Measurements from ENCODE around the gene NDUFA7. TPM values are rescaled to one million over a fixed set of nuclear protein-coding genes. Genes with fewer than 3 reads are reported as not detected.
A peak's percentile ranks its signal among the peaks of the same experiment; 100 is the strongest.
"Not testable (repeated sequence)": the region's sequence is repeated elsewhere in the genome, so short reads cannot be mapped to it uniquely, and the experiment has no call there.

NDUFA7 gene
- total and polyA plus RNA-seq, 5 donors = 64.4 to 268 (median 80.4) TPM

- intact Hi-C loops (cut with DNase I) = no loop called here
- DNase-seq = no peak
- Histone ChIP-seq H3K27ac (ENCODE audit: low read length) (no peak overlapping the region), H3K9me3 (ENCODE audit: control insufficient read depth, low read length) (no peaks in the 10 kb centered on the region), H3K4me3 (ENCODE audit: low read length) (no peak overlapping the region), H3K4me1 (ENCODE audit: control insufficient read depth, insufficient read depth, low read length) (no peaks in the 10 kb centered on the region), H3K27me3 (ENCODE audit: control insufficient read depth, insufficient read depth) (no peaks in the 10 kb centered on the region)
- no peak for ATAC-seq
- WGBS = 79% methylated on average over 8 of the region's 8 CpGs
Observed at GRCh38 chr19:8331263-8331845, 10.2 kb upstream of the NDUFA7 start.

DNA sequence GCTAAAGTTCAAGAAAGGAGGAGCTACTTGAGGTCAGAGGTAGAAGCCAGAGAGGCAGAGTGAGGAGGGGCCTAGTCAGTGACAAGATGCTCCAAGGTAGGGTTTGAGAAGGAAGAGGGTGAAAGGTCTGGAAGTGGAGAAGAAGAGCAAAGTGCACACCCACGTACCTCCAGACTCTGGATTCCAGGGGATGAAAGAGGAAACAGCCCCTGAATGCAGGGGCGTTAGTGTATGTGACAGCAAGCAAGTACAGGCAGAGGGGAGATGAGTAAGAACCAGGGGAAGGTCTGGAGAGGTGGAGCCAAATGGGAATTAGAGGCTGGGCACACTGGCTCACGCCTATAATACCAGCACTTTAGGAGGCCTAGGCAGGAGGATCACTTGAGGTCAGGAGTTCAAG lies 8.8 kb upstream of the NDUFA7 start:
- intact Hi-C loops (cut with DNase I) = no loop called here
- Histone ChIP-seq H3K4me3 (ENCODE audit: low read length) (no peak overlapping the region), H3K27me3 (ENCODE audit: control insufficient read depth, insufficient read depth) (no peaks in the 10 kb centered on the region), H3K9me3 (ENCODE audit: control insufficient read depth, low read length) (no peaks in the 10 kb centered on the region), H3K27ac (ENCODE audit: low read length) (no peak overlapping the region), H3K4me1 (ENCODE audit: control insufficient read depth, insufficient read depth, low read length) (no peaks in the 10 kb centered on the region)
- ATAC-seq = no peak
- DNase-seq = no peak
- 56% methylated on average over 3 of the region's 3 CpGs for WGBS

- intact Hi-C loops (cut with DNase I) = no loop called here
- Histone ChIP-seq H3K4me3 (ENCODE audit: low read length) (no peak overlapping the region), H3K4me1 (ENCODE audit: control insufficient read depth, insufficient read depth, low read length) (peaks cover 9% of the 10 kb centered on the region), H3K27ac (ENCODE audit: low read length) (no peak overlapping the region), H3K9me3 (ENCODE audit: control insufficient read depth, low read length) (no peaks in the 10 kb centered on the region), H3K27me3 (ENCODE audit: control insufficient read depth, insufficient read depth) (no peaks in the 10 kb centered on the region)
- DNase-seq = no peak
- WGBS = 92% methylated on average over 3 of the region's 3 CpGs
- ATAC-seq = no peak
Observed at GRCh38 chr19:8325454-8325853, 4.3 kb upstream of the NDUFA7 start.

DNA sequence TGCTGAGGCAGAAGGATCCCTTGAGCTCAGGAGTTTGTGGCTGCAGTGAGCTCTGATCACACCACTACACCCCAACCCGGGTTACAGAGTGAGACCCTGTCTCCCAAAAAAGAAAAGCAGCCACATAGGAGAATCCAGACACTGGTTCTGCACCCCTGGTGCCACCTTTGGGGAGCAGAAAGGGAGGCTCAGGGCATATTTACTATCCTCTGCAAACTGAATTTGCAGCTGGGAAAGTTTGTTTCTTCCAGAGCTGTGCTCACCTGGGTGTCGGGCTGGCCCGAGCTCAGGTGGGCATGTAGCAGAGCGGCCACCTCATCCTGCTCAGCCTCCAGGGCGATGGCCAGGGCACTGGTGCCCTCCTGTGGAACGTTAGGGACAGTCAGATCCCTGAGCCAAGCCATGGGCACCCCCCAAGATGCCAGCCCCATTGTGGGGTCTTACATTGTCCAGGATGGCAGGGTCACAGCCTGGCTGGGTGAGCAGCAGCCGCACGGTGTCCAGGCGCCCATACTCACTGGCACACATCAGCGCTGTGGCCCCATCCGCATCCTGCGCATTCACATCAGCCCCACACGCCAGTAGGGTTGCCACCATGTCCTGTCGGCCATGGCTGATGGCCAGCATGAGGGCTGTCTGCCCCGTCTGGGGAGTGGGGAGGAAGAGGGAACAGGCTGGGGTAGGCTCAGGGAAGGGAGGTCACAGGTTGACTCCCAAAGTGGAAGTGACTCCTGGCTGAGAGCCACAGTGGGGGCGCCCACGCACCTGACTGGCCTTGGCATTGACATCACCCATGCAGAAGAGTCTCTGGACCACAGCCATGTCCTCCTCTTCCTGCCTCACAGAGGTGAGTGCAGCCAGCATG lies 3.2 kb upstream of the NDUFA7 start:
- peak in 1 of 3 donors; percentile 71 for DNase-seq
- intact Hi-C loops (cut with DNase I) = no loop called here
- peaks cover 9% of the 10 kb centered on the region for H3K4me1 ChIP-seq (ENCODE audit: control insufficient read depth, insufficient read depth, low read length)
- H3K27ac ChIP-seq (ENCODE audit: low read length) = no peak overlapping the region
- no peaks in the 10 kb centered on the region for H3K9me3 ChIP-seq (ENCODE audit: control insufficient read depth, low read length)
- WGBS = 59% methylated on average over 17 of the region's 17 CpGs
- H3K4me3 ChIP-seq (ENCODE audit: low read length) = no peak overlapping the region
- no peaks in the 10 kb centered on the region for H3K27me3 ChIP-seq (ENCODE audit: control insufficient read depth, insufficient read depth)
- ATAC-seq = peak in 1 of 2 donors; percentile 1

- Histone ChIP-seq H3K9me3 (ENCODE audit: control insufficient read depth, low read length) (no peaks in the 10 kb centered on the region), H3K27ac (ENCODE audit: low read length) (no peak overlapping the region), H3K4me3 (ENCODE audit: low read length) (no peak overlapping the region), H3K4me1 (ENCODE audit: control insufficient read depth, insufficient read depth, low read length) (peaks cover 9% of the 10 kb centered on the region), H3K27me3 (ENCODE audit: control insufficient read depth, insufficient read depth) (no peaks in the 10 kb centered on the region)
- ATAC-seq = no peak
- DNase-seq = no peak
- intact Hi-C loops (cut with DNase I) = no loop called here
- 85% methylated on average over 1 of the region's 1 CpG for WGBS
Observed at GRCh38 chr19:8323781-8324185, 2.6 kb upstream of the NDUFA7 start.

GRCh38 chr19:8322638-8322997 lies 1.4 kb upstream of the NDUFA7 start:
- Histone ChIP-seq H3K9me3 (ENCODE audit: control insufficient read depth, low read length) (no peaks in the 10 kb centered on the region), H3K27ac (ENCODE audit: low read length) (no peak overlapping the region)
- 65% methylated on average over 7 of the region's 7 CpGs for WGBS

GRCh38 chr19:8321986-8322637 lies 937 bp upstream of the NDUFA7 start:
- DNase-seq (no peak), ATAC-seq (peak; percentile 2 to 19)
- peak overlapping the region; percentile 89 for H3K27ac ChIP-seq (ENCODE audit: low read length)
- H3K4me3 ChIP-seq (ENCODE audit: low read length) = peak overlapping the region; percentile 83
- no peaks in the 10 kb centered on the region for H3K9me3 ChIP-seq (ENCODE audit: control insufficient read depth, low read length)
- intact Hi-C loops (cut with DNase I) = no loop called here
- peaks cover 9% of the 10 kb centered on the region for H3K4me1 ChIP-seq (ENCODE audit: control insufficient read depth, insufficient read depth, low read length)
- no peaks in the 10 kb centered on the region for H3K27me3 ChIP-seq (ENCODE audit: control insufficient read depth, insufficient read depth)
- WGBS = 17% methylated on average over 30 of the region's 30 CpGs

More at GRCh38 chr19:8322638-8322997, 1.4 kb upstream of the NDUFA7 start:
- ATAC-seq = no peak
- Histone ChIP-seq H3K4me1 (ENCODE audit: control insufficient read depth, insufficient read depth, low read length) (peaks cover 9% of the 10 kb centered on the region), H3K27me3 (ENCODE audit: control insufficient read depth, insufficient read depth) (no peaks in the 10 kb centered on the region), H3K4me3 (ENCODE audit: low read length) (peak overlapping the region; percentile 83)
- intact Hi-C loops (cut with DNase I) = no loop called here
- no peak for DNase-seq

DNA sequence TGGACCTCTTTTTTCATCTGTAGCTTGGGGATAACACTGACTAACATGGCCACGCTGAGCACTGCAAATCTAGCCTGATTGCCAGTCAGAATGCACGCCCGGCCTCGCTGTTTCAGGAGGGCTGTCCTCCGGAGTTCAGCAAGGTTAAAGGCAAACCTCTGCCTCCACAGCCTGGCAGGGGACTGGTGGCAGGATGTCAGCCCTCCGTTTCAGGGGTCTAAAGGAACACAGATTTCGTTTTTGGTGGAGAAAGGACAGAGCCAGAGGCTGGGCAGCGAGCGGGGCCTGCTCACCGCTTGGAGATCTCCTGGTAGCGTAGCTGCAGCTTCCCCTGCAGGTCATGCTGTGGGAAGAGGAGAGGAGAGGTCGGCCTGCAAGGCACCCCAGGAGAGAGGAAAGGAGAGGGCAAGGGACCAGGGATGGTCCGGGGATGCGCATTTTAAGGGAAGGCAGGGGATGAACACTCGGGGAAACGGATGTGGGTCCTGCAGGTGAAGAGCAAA lies 560 bp downstream of the NDUFA7 start:
- intact Hi-C loops (cut with DNase I) = no loop called here
- 2% methylated on average over 16 of the region's 16 CpGs for WGBS
- Histone ChIP-seq H3K9me3 (ENCODE audit: control insufficient read depth, low read length) (no peaks in the 10 kb centered on the region), H3K27ac (ENCODE audit: low read length) (peak overlapping the region; percentile 54), H3K4me3 (ENCODE audit: low read length) (peak overlapping the region; percentile 83), H3K27me3 (ENCODE audit: control insufficient read depth, insufficient read depth) (no peaks in the 10 kb centered on the region), H3K4me1 (ENCODE audit: control insufficient read depth, insufficient read depth, low read length) (peaks cover 9% of the 10 kb centered on the region)
- no peak for DNase-seq
- peak in 1 of 2 donors; percentile 14 for ATAC-seq

DNA sequence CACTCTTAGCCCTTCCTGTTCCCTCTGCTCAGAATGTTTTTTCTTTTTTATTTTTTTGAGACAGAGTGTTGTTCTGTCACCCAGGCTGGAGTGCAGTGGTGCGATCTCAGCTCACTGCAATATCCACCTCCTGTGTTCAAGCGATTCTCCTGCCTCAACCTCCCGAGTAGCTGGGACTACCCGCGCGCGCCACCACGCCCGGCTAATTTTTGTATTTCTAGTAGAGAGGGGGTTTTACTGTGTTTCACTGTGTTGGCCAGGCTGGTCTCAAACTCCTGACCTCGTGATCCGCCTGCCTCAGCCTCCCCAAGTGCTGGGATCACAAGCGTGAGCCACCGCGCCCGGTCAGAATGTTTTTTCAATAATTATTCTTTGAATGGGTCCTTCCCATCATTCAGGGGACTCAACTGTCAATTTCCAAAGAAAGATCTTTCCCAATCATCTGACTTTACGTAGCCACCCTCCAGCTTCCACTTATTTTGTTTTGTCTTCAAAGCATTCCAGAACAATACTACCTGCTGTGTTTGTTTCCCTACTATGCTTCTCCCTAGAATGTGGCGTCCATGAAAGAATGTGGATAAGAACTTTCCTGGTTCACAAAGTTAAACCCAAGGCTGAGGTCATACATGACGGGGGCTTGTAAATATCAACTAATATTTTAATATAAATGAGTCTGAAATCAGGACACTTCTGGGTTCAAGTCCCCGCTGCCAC lies 1.2 kb downstream of the NDUFA7 start:
- intact Hi-C loops (cut with DNase I) = no loop called here

GRCh38 chr19:8318835-8319234 lies 2.3 kb downstream of the NDUFA7 start:
- H3K4me3 ChIP-seq (ENCODE audit: low read length); H3K27ac ChIP-seq (ENCODE audit: low read length); H3K27me3 ChIP-seq (ENCODE audit: control insufficient read depth, insufficient read depth); H3K9me3 ChIP-seq (ENCODE audit: control insufficient read depth, low read length); ATAC-seq; intact Hi-C loops (cut with DNase I); H3K4me1 ChIP-seq (ENCODE audit: control insufficient read depth, insufficient read depth, low read length); DNase-seq: not testable (repeated sequence)
- 79% methylated on average over 9 of the region's 9 CpGs for WGBS

More for the DNA sequence above, 1.2 kb downstream of the NDUFA7 start:
- Histone ChIP-seq H3K27ac (ENCODE audit: low read length) (no peak overlapping the region), H3K4me1 (ENCODE audit: control insufficient read depth, insufficient read depth, low read length) (peaks cover 9% of the 10 kb centered on the region), H3K4me3 (ENCODE audit: low read length) (peak overlapping the region; percentile 83), H3K27me3 (ENCODE audit: control insufficient read depth, insufficient read depth) (no peaks in the 10 kb centered on the region), H3K9me3 (ENCODE audit: control insufficient read depth, low read length) (no peaks in the 10 kb centered on the region)
- 85% methylated on average over 19 of the region's 19 CpGs for WGBS
- no peak for ATAC-seq
- no peak for DNase-seq

Data from right cardiac atrium (tissue), 5 donors.